ENCODE data around the gene TMEM163. TPM values are rescaled to one million over a fixed set of nuclear protein-coding genes. Genes with fewer than 3 reads are reported as not detected.
"Not testable (repeated sequence)": the region's sequence is repeated elsewhere in the genome, so short reads cannot be mapped to it uniquely, and the experiment has no call there.

Gene TMEM163
- total RNA-seq, 1 donor from 2014 or later: 2.4 TPM

GRCh38 chr2:134621939-134622705, 96.7 kb downstream of the TMEM163 start:
- no peak for TF ChIP-seq CTCF (IDR thresholded peaks at IDR 0.05; ENCODE audit: insufficient read depth, low read length, poor library complexity, severe bottlenecking)
- H3K4me3 ChIP-seq (ENCODE audit: low read depth, low read length): no peak overlapping the region
- H3K27me3 ChIP-seq (ENCODE audit: control insufficient read depth, insufficient read depth, low read length): no peaks in the 10 kb centered on the region
- DNase-seq (ENCODE audit: low read depth): no peak
- no peaks in the 10 kb centered on the region for H3K36me3 ChIP-seq (ENCODE audit: control insufficient read depth, insufficient read depth, low read length)

DNA sequence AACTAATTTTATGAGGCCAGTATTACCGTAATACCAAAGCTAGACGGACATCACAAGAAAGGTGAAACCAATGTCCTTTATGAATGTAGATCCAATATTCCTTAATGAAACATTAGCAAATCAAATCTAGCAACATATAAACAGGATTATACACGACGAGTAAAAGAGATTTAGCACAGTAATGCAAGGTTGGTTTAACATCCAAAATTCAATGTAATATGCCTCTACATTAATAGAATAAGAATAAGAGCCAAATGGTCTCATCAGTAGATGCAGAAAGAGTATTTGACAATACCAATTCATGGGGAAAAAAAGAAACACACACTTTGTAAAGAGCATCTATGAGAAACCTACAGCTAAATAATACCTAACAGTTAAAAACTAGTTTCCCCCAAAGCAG, 99.5 kb downstream of the TMEM163 start:
- H3K27me3 ChIP-seq (ENCODE audit: control insufficient read depth, insufficient read depth, low read length): no peaks in the 10 kb centered on the region
- no peak for DNase-seq (ENCODE audit: low read depth)
- no peak for TF ChIP-seq CTCF (IDR thresholded peaks at IDR 0.05; ENCODE audit: insufficient read depth, low read length, poor library complexity, severe bottlenecking)
- H3K4me3 ChIP-seq (ENCODE audit: low read depth, low read length): no peak overlapping the region
- H3K36me3 ChIP-seq (ENCODE audit: control insufficient read depth, insufficient read depth, low read length): no peaks in the 10 kb centered on the region

DNA sequence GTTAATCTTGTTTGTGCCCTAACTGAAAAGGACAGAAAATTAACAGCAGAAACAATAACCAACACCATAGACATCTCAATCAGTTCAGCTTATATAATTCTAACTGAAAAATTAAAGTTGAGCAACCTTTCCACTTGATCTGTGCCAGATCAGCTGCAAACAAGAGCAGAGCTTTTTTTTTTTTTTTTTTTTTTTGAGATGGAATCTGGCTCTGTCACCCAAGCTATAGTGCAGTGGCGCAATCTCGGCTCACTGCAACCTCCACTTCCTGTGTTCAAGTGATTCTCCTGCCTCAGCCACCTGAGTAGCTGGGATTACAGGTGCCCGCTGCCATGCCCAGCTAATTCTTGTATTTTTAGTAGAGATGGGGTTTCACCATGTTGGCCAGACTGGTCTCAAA, 103.3 kb downstream of the TMEM163 start:
- not testable (repeated sequence) for DNase-seq (ENCODE audit: low read depth); H3K27me3 ChIP-seq (ENCODE audit: control insufficient read depth, insufficient read depth, low read length); H3K4me3 ChIP-seq (ENCODE audit: low read depth, low read length); H3K36me3 ChIP-seq (ENCODE audit: control insufficient read depth, insufficient read depth, low read length)

- no peaks in the 10 kb centered on the region for H3K27me3 ChIP-seq (ENCODE audit: control insufficient read depth, insufficient read depth, low read length)
- H3K36me3 ChIP-seq (ENCODE audit: control insufficient read depth, insufficient read depth, low read length): no peaks in the 10 kb centered on the region
- no peak for DNase-seq (ENCODE audit: low read depth)
- no peak overlapping the region for H3K4me3 ChIP-seq (ENCODE audit: low read depth, low read length)
- no peak for TF ChIP-seq CTCF (IDR thresholded peaks at IDR 0.05; ENCODE audit: insufficient read depth, low read length, poor library complexity, severe bottlenecking)
These were observed 107.5 kb downstream of the TMEM163 start for GRCh38 chr2:134611316-134611715.

DNA sequence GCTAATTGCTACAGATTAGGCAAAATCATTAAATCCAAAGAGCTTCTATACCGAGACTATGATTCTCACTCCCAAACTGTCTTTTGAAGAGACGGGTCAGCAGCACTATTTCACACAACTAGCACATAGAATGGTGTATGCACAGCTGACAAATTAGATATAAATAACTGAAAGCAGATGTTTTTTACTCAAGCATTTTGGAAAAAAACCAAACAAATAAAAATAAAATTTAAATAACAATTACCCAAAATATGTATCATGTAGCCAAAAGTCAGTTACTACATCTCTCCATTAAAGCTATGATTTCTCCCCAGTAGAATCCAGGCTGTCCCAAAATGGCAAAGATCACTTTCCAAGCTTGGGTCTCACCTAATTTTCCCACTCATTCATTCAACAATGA, 107.9 kb downstream of the TMEM163 start:
- no peaks in the 10 kb centered on the region for H3K27me3 ChIP-seq (ENCODE audit: control insufficient read depth, insufficient read depth, low read length)
- DNase-seq (ENCODE audit: low read depth): no peak
- TF ChIP-seq CTCF (IDR thresholded peaks at IDR 0.05; ENCODE audit: insufficient read depth, low read length, poor library complexity, severe bottlenecking): no peak
- no peaks in the 10 kb centered on the region for H3K36me3 ChIP-seq (ENCODE audit: control insufficient read depth, insufficient read depth, low read length)
- H3K4me3 ChIP-seq (ENCODE audit: low read depth, low read length): no peak overlapping the region

- DNase-seq (ENCODE audit: low read depth): no peak
- no peaks in the 10 kb centered on the region for H3K27me3 ChIP-seq (ENCODE audit: control insufficient read depth, insufficient read depth, low read length)
- no peaks in the 10 kb centered on the region for H3K36me3 ChIP-seq (ENCODE audit: control insufficient read depth, insufficient read depth, low read length)
- H3K4me3 ChIP-seq (ENCODE audit: low read depth, low read length): no peak overlapping the region
- no peak for TF ChIP-seq CTCF (IDR thresholded peaks at IDR 0.05; ENCODE audit: insufficient read depth, low read length, poor library complexity, severe bottlenecking)
These were observed 108.8 kb downstream of the TMEM163 start for GRCh38 chr2:134609924-134610513.

Measured in kidney epithelial cell (primary cell).